SU-DHL-6 (cell line): ENCODE results near the gene PPFIBP1.

Source experiments
- H2AFZ ChIP-seq: fragments of 200-600 bp; sonication (generic); 2 replicates; pipeline ENCODE4 v1.6.1; 2014; ENCODE audit warnings: low read depth, mild to moderate bottlenecking, moderate library complexity, mixed read lengths, antibody characterized with exemption, low read length; ENCODE audit not compliant: severe bottlenecking
- H3F3A ChIP-seq: fragments of 200-600 bp; shearing (Covaris generic); 2 replicates; pipeline ENCODE4 v1.6.0; 2016; ENCODE audit warnings: antibody characterized with exemption, mild to moderate bottlenecking; ENCODE audit not compliant: insufficient read depth
- H3K27ac ChIP-seq: fragments of 200-600 bp; sonication (generic); 2 replicates; pipeline ENCODE4 v1.5.1; 2016; ENCODE audit warnings: low read depth, mild to moderate bottlenecking, low read length, moderate library complexity, mixed read lengths
- H3K27me3 ChIP-seq: fragments of 200-600 bp; sonication (generic), shearing (Covaris generic); 2 replicates; pipeline ENCODE4 v1.6.0; 2014; ENCODE audit warnings: mild to moderate bottlenecking, low read length
- H3K36me3 ChIP-seq: fragments of 200-600 bp; sonication (generic); 2 replicates; pipeline ENCODE4 v1.6.1; 2014; ENCODE audit warnings: mild to moderate bottlenecking, low read length, mixed read lengths
- H3K4me2 ChIP-seq: fragments of 300-600, 200-600 bp; shearing (Covaris generic), sonication (generic); 2 replicates; pipeline ENCODE4 v1.6.0; 2014; ENCODE audit warnings: low read length, low read depth, mild to moderate bottlenecking; ENCODE audit not compliant: poor library complexity, severe bottlenecking
- H3K4me3 ChIP-seq: fragments of 200-600 bp; sonication (generic); 2 replicates; pipeline ENCODE4 v1.5.1; 2014; ENCODE audit warnings: antibody characterized with exemption, low read length, mild to moderate bottlenecking, mixed read lengths; ENCODE audit not compliant: insufficient read depth, poor library complexity, severe bottlenecking
- H3K79me2 ChIP-seq: fragments of 200-600 bp; sonication (generic); 2 replicates; pipeline ENCODE4 v1.6.1; 2014; ENCODE audit warnings: mild to moderate bottlenecking, low read length, moderate library complexity; ENCODE audit not compliant: insufficient read depth
- H3K9ac ChIP-seq: fragments of 200-600 bp; sonication (generic); 2 replicates; pipeline ENCODE4 v1.7.0; 2014; ENCODE audit warnings: mild to moderate bottlenecking, low read length
- H3K9me2 ChIP-seq: fragments of 200-600 bp; sonication (generic); replicated peaks from 2 replicates; pipeline ENCODE4 v1.6.1; 2014; ENCODE audit warnings: low read length; ENCODE audit not compliant: insufficient read depth
- H3K9me3 ChIP-seq: fragments of 200-600 bp; sonication (generic); 2 replicates; pipeline ENCODE4 v1.6.1; 2014; ENCODE audit warnings: low read length, mixed read lengths; ENCODE audit not compliant: insufficient read depth
- H4K20me1 ChIP-seq: fragments of 200-600 bp; sonication (generic); 2 replicates; pipeline ENCODE4 v1.6.1; 2014; ENCODE audit warnings: low read depth, mild to moderate bottlenecking, antibody characterized with exemption, low read length, moderate library complexity, mixed read lengths
- EZH2phosphoT487 ChIP-seq: fragments of 200-600 bp; sonication (generic), shearing (Covaris generic); conservative IDR thresholded peaks from 2 replicates; pipeline ENCODE4 v1.6.1; 2018; ENCODE audit warnings: mild to moderate bottlenecking, antibody characterized with exemption, low read length, moderate library complexity, mixed read lengths
- TF ChIP-seq, protein P1 (sequence below): fragments of 200-600 bp; sonication (generic); IDR thresholded peaks from one replicate; pipeline ENCODE4 v1.5.1; 2017; ENCODE audit warnings: antibody characterized with exemption, mild to moderate bottlenecking, low read length, moderate library complexity; ENCODE audit not compliant: insufficient read depth, poor library complexity, severe bottlenecking

PPFIBP1 gene

DNA sequence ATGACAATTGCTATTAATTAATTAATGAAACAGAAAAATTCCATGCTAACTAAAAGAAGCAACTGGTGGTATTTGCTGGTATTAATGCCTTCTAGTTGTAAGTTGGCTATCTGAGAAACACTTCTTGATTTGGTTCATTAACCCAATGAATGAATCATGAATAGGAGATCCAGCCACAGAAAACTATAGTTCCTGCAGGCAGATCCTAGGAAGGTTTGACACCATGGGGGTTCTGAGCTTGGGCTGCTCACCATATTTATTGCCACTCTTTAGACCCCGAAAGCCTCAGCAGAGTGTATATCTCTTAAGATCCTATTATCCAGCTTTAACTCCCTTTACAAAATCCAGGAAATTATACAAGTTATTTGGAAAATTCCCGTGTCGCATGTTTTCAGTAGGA, 90.9 kb downstream of the PPFIBP1 start:
- no peak overlapping the region for H3K27ac ChIP-seq
- no peaks in the 10 kb centered on the region for H3K27me3 ChIP-seq
- H3F3A ChIP-seq, result no peaks in the 10 kb centered on the region
- H3K9ac ChIP-seq, result no peak overlapping the region
- no peaks in the 10 kb centered on the region for H4K20me1 ChIP-seq
- H3K4me2 ChIP-seq, result no peak overlapping the region
- no peak overlapping the region for H2AFZ ChIP-seq
- no peaks in the 10 kb centered on the region for H3K79me2 ChIP-seq
- H3K9me2 ChIP-seq, result no peaks in the 10 kb centered on the region
- H3K4me3 ChIP-seq, result no peak overlapping the region
- TF ChIP-seq, protein P1, sequence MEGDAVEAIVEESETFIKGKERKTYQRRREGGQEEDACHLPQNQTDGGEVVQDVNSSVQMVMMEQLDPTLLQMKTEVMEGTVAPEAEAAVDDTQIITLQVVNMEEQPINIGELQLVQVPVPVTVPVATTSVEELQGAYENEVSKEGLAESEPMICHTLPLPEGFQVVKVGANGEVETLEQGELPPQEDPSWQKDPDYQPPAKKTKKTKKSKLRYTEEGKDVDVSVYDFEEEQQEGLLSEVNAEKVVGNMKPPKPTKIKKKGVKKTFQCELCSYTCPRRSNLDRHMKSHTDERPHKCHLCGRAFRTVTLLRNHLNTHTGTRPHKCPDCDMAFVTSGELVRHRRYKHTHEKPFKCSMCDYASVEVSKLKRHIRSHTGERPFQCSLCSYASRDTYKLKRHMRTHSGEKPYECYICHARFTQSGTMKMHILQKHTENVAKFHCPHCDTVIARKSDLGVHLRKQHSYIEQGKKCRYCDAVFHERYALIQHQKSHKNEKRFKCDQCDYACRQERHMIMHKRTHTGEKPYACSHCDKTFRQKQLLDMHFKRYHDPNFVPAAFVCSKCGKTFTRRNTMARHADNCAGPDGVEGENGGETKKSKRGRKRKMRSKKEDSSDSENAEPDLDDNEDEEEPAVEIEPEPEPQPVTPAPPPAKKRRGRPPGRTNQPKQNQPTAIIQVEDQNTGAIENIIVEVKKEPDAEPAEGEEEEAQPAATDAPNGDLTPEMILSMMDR, result no peak
- TF ChIP-seq EZH2phosphoT487, result no peak
- H3K9me3 ChIP-seq, result no peaks in the 10 kb centered on the region
- H3K36me3 ChIP-seq, result no peaks in the 10 kb centered on the region

GRCh38 chr12:27615331-27615891, 91.4 kb downstream of the PPFIBP1 start:
- Histone ChIP-seq H3K4me3 (no peak overlapping the region), H3K27me3 (no peaks in the 10 kb centered on the region), H3K4me2 (no peak overlapping the region), H3K9me3 (no peaks in the 10 kb centered on the region), H3K36me3 (no peaks in the 10 kb centered on the region), H3K9me2 (no peaks in the 10 kb centered on the region), H3K27ac (no peak overlapping the region), H4K20me1 (no peaks in the 10 kb centered on the region), H2AFZ (no peak overlapping the region), H3F3A (no peaks in the 10 kb centered on the region), H3K9ac (no peak overlapping the region), H3K79me2 (no peaks in the 10 kb centered on the region)
- TF ChIP-seq EZH2phosphoT487, result no peak
- TF ChIP-seq, protein P1, result no peak

- no peaks in the 10 kb centered on the region for H3F3A ChIP-seq
- H3K9me2 ChIP-seq, result no peaks in the 10 kb centered on the region
- H3K9me3 ChIP-seq, result no peaks in the 10 kb centered on the region
- TF ChIP-seq, protein P1, result no peak
- TF ChIP-seq EZH2phosphoT487, result no peak
- H3K27ac ChIP-seq, result no peak overlapping the region
- H3K79me2 ChIP-seq, result no peaks in the 10 kb centered on the region
- H3K4me2 ChIP-seq, result no peak overlapping the region
- no peaks in the 10 kb centered on the region for H3K27me3 ChIP-seq
- H3K4me3 ChIP-seq, result no peak overlapping the region
- no peaks in the 10 kb centered on the region for H3K36me3 ChIP-seq
- H3K9ac ChIP-seq, result no peak overlapping the region
- H4K20me1 ChIP-seq, result no peaks in the 10 kb centered on the region
- no peak overlapping the region for H2AFZ ChIP-seq
Measured at GRCh38 chr12:27616356-27617142, 92.5 kb downstream of the PPFIBP1 start.
